Mucosa of stomach (tissue), 1 donor: ENCODE measurements around the gene SYNGR4.

Source experiments
- H3K27me3 ChIP-seq: one replicate; pipeline ENCODE4 v1.7.0; 2013; ENCODE audit warnings: mild to moderate bottlenecking, low read length; ENCODE audit not compliant: control insufficient read depth, insufficient read depth
- H3K36me3 ChIP-seq: one replicate; pipeline ENCODE4 v1.7.0; 2013; ENCODE audit warnings: low read length; ENCODE audit not compliant: control insufficient read depth, insufficient read depth
- H3K4me1 ChIP-seq: one replicate; pipeline ENCODE4 v1.7.0; 2013; ENCODE audit warnings: mild to moderate bottlenecking, low read length; ENCODE audit not compliant: control insufficient read depth, insufficient read depth
- H3K4me3 ChIP-seq: one replicate; pipeline ENCODE4 v1.7.0; 2013; ENCODE audit warnings: low read length
- H3K9ac ChIP-seq: one replicate; pipeline ENCODE4 v1.7.0; 2013; ENCODE audit warnings: mild to moderate bottlenecking, low read length, moderate library complexity
- H3K9me3 ChIP-seq: one replicate; pipeline ENCODE4 v1.7.0; 2013; ENCODE audit warnings: mild to moderate bottlenecking, low read length, moderate library complexity; ENCODE audit not compliant: control insufficient read depth
- donor health status: Pancreatic carcinoma.

Gene SYNGR4

GRCh38 chr19:48396016-48396823, 32.1 kb downstream of the SYNGR4 start:
- H3K27me3 ChIP-seq = peaks cover 66% of the 10 kb centered on the region
- H3K9ac ChIP-seq = no peak overlapping the region
- peaks cover 24% of the 10 kb centered on the region for H3K4me1 ChIP-seq
- H3K36me3 ChIP-seq = no peaks in the 10 kb centered on the region
- no peaks in the 10 kb centered on the region for H3K9me3 ChIP-seq
- no peak overlapping the region for H3K4me3 ChIP-seq

GRCh38 chr19:48396824-48397176, 32.6 kb downstream of the SYNGR4 start:
- Histone ChIP-seq H3K27me3 (peaks cover 63% of the 10 kb centered on the region), H3K36me3 (no peaks in the 10 kb centered on the region), H3K9ac (no peak overlapping the region), H3K4me1 (peaks cover 24% of the 10 kb centered on the region), H3K9me3 (no peaks in the 10 kb centered on the region), H3K4me3 (no peak overlapping the region)

GRCh38 chr19:48397263-48398101, 33.3 kb downstream of the SYNGR4 start:
- Histone ChIP-seq H3K27me3 (peaks cover 57% of the 10 kb centered on the region), H3K9ac (peak overlapping the region; percentile 74)

GRCh38 chr19:48398102-48398374, 33.9 kb downstream of the SYNGR4 start:
- H3K9ac ChIP-seq = peak overlapping the region; percentile 74
- H3K27me3 ChIP-seq = peaks cover 51% of the 10 kb centered on the region
- no peaks in the 10 kb centered on the region for H3K9me3 ChIP-seq
- H3K4me1 ChIP-seq = peaks cover 24% of the 10 kb centered on the region
- H3K36me3 ChIP-seq = no peaks in the 10 kb centered on the region
- H3K4me3 ChIP-seq = peak overlapping the region; percentile 23

More at GRCh38 chr19:48397263-48398101, 33.3 kb downstream of the SYNGR4 start:
- Histone ChIP-seq H3K36me3 (no peaks in the 10 kb centered on the region), H3K9me3 (no peaks in the 10 kb centered on the region), H3K4me3 (peak overlapping the region; percentile 23), H3K4me1 (peaks cover 24% of the 10 kb centered on the region)

- H3K9me3 ChIP-seq = no peaks in the 10 kb centered on the region
- peaks cover 21% of the 10 kb centered on the region for H3K4me1 ChIP-seq
- peak overlapping the region; percentile 74 for H3K9ac ChIP-seq
- H3K4me3 ChIP-seq = peak overlapping the region; percentile 23
- H3K27me3 ChIP-seq = peaks cover 46% of the 10 kb centered on the region
- no peaks in the 10 kb centered on the region for H3K36me3 ChIP-seq
Observed at GRCh38 chr19:48398375-48399235, 34.4 kb downstream of the SYNGR4 start.

GRCh38 chr19:48400018-48400742, 36.0 kb downstream of the SYNGR4 start:
- H3K4me3 ChIP-seq = peak overlapping the region; percentile 22
- peaks cover 17% of the 10 kb centered on the region for H3K4me1 ChIP-seq
- H3K9me3 ChIP-seq = no peaks in the 10 kb centered on the region
- no peaks in the 10 kb centered on the region for H3K36me3 ChIP-seq
- peaks cover 30% of the 10 kb centered on the region for H3K27me3 ChIP-seq
- H3K9ac ChIP-seq = no peak overlapping the region

- no peaks in the 10 kb centered on the region for H3K9me3 ChIP-seq
- no peak overlapping the region for H3K9ac ChIP-seq
- H3K4me3 ChIP-seq = no peak overlapping the region
- no peaks in the 10 kb centered on the region for H3K36me3 ChIP-seq
- H3K4me1 ChIP-seq = peaks cover 17% of the 10 kb centered on the region
- H3K27me3 ChIP-seq = peaks cover 19% of the 10 kb centered on the region
Observed at GRCh38 chr19:48401287-48401686, 37.1 kb downstream of the SYNGR4 start.

GRCh38 chr19:48403606-48404005, 39.4 kb downstream of the SYNGR4 start:
- Histone ChIP-seq H3K4me3 (no peak overlapping the region), H3K9ac (no peak overlapping the region), H3K4me1 (peaks cover 12% of the 10 kb centered on the region), H3K9me3 (no peaks in the 10 kb centered on the region), H3K27me3 (no peaks in the 10 kb centered on the region), H3K36me3 (no peaks in the 10 kb centered on the region)

GRCh38 chr19:48405010-48405659, 41.0 kb downstream of the SYNGR4 start:
- no peaks in the 10 kb centered on the region for H3K27me3 ChIP-seq
- no peak overlapping the region for H3K4me3 ChIP-seq
- H3K9me3 ChIP-seq = no peaks in the 10 kb centered on the region
- H3K36me3 ChIP-seq = no peaks in the 10 kb centered on the region
- H3K4me1 ChIP-seq = no peaks in the 10 kb centered on the region
- no peak overlapping the region for H3K9ac ChIP-seq

- Histone ChIP-seq H3K4me1 (no peaks in the 10 kb centered on the region), H3K27me3 (no peaks in the 10 kb centered on the region), H3K4me3 (no peak overlapping the region), H3K9me3 (no peaks in the 10 kb centered on the region), H3K36me3 (no peaks in the 10 kb centered on the region), H3K9ac (no peak overlapping the region)
Observed at GRCh38 chr19:48405850-48406249, 41.7 kb downstream of the SYNGR4 start.
